Globus pallidus (tissue), 1 donor: ENCODE measurements around the gene KTN1.

Experiments
- DNase-seq: peaks from one replicate; pipeline ENCODE4 v3.0.0-alpha.2; 2015; ENCODE audit warnings: low spot score

The KTN1 gene

DNA sequence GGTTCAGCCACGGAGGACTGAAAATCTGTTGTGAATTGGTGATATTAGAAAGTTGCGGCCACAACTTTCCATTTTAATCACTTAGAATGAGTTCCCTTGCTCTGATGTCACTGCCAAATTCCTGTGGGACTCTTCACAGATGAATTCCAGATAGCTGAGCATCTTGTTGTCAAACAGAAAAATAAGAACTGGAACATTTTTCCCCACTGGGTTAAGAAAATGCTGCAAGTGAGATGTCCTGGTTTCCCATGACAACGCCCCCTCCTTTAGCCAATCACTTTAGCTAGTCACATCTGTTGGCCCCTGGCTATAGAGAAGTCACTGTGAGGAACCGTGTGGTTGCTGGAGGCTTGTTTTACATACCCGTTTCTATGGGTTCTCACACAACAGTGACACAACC, 135.9 kb downstream of the KTN1 start:
- no peak for DNase-seq

- DNase-seq, result no peak
Observed at GRCh38 chr14:55717621-55718020, 137.6 kb downstream of the KTN1 start.

DNA sequence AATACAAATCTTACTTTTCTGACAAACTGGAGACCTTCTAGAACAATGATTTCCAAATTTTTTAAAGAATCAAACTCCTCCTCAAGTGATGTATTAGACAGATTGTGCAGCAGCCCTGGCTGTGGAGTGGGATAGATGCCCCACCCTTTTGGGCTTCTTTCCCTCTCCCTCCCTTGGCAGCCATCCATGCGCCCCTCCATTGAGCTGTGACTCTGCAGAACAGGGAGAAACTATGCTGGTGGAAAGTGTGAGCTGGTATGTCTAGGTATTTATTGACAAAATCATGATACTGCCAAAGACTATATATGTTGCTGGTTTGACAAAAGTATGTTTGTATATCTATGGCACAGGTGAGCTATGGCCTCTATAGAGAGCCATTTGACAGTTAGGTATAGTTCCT, 138.5 kb downstream of the KTN1 start:
- no peak for DNase-seq

DNA sequence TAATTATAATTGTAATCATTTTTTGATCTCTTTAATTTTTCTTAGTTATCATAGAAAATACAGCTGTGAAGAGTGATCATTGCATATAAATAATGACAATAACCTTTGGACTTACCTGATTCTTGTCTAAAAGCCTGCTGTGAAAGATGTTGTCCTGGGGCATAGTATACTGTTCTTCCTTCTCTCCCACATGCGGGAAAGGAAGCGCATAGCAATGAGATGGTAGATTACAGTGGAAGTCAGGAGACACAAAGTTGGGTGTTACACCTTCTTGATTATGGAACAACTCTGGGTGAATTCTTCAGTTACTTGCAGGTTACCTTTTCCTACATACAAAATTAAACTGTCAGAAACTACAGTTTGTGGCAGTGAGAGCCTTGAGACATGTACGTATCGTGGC, 140.8 kb downstream of the KTN1 start:
- no peak for DNase-seq

- no peak for DNase-seq
Observed at GRCh38 chr14:55721353-55721752, 141.3 kb downstream of the KTN1 start.

DNA sequence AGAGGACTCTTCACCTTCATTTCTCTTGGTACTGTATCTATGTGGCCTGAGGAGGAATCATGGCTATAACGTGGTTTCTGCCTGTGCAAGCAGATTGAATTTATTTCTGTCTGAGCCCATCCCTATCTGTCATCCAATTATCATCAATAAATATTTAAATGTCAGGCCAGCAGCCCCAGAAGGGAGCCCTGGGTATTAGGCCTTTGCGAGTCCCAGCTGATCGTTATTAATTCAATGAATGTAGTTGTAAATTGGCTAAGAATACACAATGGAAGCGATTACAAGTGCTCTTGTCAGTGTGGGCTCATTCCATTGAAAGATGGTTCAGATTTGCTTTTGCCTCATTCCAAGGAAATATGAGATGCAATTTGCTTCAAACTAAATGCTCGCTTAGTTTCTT, 142.0 kb downstream of the KTN1 start:
- no peak for DNase-seq

DNA sequence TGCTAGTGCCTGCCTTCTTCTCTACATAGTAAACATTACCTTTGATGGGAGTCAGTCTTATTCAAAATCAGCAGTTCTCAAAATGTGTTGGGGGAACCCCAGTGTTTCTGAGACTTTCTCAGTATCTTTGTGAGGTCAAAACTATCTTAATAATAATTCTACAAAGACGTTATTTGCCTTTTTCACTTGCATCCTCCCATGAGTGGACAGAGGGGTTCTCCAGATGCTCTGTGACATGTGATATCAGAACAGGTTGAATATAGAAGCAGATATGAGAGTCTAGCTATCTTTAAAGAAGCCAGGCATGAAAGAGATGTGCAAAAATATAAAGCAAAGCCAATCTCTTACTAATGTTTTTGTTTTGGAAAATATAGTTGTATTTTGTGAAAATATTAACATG, 144.7 kb downstream of the KTN1 start:
- DNase-seq, result no peak

GRCh38 chr14:55730592-55731310, 150.7 kb downstream of the KTN1 start:
- DNase-seq, result no peak

DNA sequence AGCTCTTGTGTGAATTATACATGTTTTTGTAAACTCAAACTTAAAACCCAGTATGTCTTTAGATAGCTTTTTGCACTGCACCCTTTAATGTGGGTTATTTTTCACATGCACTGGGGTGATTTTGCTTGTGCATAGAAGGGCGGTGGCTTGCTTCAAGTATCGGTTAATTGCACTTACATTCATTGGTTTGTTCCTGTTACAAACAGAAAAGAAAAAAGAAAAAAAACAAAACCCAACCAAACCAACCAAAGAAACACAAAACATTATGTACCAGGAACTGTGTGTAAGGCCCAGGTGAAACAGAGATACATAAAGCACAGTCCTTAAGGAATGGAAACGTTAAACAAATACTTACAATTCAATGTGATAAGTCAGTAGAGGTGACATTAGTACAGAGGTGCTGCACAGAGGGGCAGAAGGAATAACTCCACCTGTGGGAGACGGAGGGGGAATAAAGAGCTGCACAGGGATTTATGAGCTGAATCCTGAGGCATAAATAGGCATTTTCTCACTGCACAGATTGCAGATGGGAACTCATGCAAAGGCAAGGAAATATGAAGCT, 151.4 kb downstream of the KTN1 start:
- DNase-seq, result no peak

DNA sequence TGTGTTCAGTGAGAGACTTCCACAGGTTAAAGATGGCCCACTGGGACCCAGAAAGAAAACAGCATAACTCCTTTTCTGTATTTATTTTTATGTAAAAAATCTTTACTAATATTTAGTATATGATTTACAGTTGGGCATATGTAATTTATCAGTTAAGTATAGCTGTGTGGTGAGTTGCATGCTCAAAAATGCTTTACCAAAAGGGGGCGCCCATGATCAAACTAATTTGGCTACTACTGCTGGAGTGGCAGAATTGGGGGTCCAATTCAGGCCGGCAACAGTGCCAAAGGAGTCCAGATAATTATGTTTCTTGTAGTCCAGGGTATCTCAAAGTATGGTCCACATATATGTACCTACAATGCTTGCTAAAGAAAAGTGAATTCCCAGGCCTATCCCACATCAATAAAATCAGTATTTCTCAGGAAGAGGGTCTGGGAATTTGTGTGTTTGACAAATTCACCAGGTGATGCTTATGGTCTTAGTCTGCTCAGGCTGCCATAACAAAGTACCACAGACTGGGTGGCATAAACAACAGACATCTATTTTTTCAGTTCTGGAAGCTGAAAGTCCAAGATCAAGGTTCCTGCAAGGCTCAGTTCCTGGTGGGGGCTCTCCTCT, 152.0 kb downstream of the KTN1 start:
- DNase-seq, result no peak

GRCh38 chr14:55733599-55733998, 153.6 kb downstream of the KTN1 start:
- no peak for DNase-seq
